ENCODE measurements around the gene TBR1. TPM values are rescaled to one million over a fixed set of nuclear protein-coding genes. Genes with fewer than 3 reads are reported as not detected.

Gene TBR1
- total and polyA plus RNA-seq, 8 donors = under 0.01 TPM; not detected in 7

GRCh38 chr2:161427664-161428587 is 11.8 kb downstream of the TBR1 start:
- Histone ChIP-seq H3K36me3 (no peaks in the 10 kb centered on the region), H3K4me1 (peaks cover 0 to 2% (median 0%) of the 10 kb centered on the region in 3 donors), H3K9me3 (no peaks in the 10 kb centered on the region), H3K27me3 (peaks cover 0 to 58% (median 23%) of the 10 kb centered on the region in 4 donors), H3K27ac (no peak overlapping the region), H3K4me3 (peak overlapping the region in 1 of 4 donors; percentile 8)
- ATAC-seq = no peak
- 29% methylated on average over 62 to 64 of the region's 64 CpGs for WGBS, 2 donors
- no peak for FAIRE-seq
- intact Hi-C loops (cut with DNase I) = no loop called here
- DNase-seq = peak in 2 of 6 donors; percentile 51 to 67
- TF ChIP-seq, protein P1, sequence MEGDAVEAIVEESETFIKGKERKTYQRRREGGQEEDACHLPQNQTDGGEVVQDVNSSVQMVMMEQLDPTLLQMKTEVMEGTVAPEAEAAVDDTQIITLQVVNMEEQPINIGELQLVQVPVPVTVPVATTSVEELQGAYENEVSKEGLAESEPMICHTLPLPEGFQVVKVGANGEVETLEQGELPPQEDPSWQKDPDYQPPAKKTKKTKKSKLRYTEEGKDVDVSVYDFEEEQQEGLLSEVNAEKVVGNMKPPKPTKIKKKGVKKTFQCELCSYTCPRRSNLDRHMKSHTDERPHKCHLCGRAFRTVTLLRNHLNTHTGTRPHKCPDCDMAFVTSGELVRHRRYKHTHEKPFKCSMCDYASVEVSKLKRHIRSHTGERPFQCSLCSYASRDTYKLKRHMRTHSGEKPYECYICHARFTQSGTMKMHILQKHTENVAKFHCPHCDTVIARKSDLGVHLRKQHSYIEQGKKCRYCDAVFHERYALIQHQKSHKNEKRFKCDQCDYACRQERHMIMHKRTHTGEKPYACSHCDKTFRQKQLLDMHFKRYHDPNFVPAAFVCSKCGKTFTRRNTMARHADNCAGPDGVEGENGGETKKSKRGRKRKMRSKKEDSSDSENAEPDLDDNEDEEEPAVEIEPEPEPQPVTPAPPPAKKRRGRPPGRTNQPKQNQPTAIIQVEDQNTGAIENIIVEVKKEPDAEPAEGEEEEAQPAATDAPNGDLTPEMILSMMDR (IDR thresholded peaks at IDR 0.05) = no peak

DNA sequence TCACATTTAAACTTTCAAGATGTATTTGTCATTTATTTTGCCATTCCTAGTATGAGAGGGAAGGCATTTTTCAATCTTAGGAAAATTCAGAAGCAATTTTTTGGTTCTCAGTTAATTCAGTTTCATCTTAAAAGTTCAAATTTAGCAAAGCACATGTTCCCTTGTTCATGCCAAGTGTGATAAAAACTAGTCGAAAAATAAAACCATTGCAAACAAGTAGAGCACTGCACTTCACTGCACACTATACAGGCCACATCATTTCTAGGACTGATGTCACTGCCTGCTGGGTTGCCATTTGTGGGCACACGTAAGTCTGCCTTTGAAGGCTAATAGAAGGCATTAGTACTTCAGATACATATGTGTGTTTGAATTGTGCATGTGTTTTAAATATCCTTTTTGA is 14.3 kb downstream of the TBR1 start:
- Histone ChIP-seq H3K4me3 (no peak overlapping the region), H3K27me3 (peaks cover 0 to 42% (median 13%) of the 10 kb centered on the region in 4 donors), H3K27ac (no peak overlapping the region), H3K36me3 (no peaks in the 10 kb centered on the region), H3K9me3 (no peaks in the 10 kb centered on the region), H3K4me1 (peaks cover 0 to 2% (median 0%) of the 10 kb centered on the region in 3 donors)
- 53 to 68% methylated on average over 2 of the region's 2 CpGs for WGBS, 2 donors
- FAIRE-seq (no peak), ATAC-seq (no peak), DNase-seq (no peak)
- intact Hi-C loops (cut with DNase I) = no loop called here
- TF ChIP-seq, protein P1 (IDR thresholded peaks at IDR 0.05) = no peak

- H3K9me3 ChIP-seq = no peaks in the 10 kb centered on the region
- H3K27ac ChIP-seq = no peak overlapping the region
- H3K27me3 ChIP-seq = peaks cover 0 to 31% (median 3%) of the 10 kb centered on the region in 4 donors
- WGBS, 2 donors = 66 to 76% methylated on average over 3 of the region's 3 CpGs
- ATAC-seq (no peak), DNase-seq (no peak), FAIRE-seq (no peak)
- intact Hi-C loops (cut with DNase I) = no loop called here
- H3K36me3 ChIP-seq = no peaks in the 10 kb centered on the region
- no peak overlapping the region for H3K4me3 ChIP-seq
- TF ChIP-seq, protein P1 (IDR thresholded peaks at IDR 0.05) = no peak
- H3K4me1 ChIP-seq = peaks cover 0 to under 1% (median 0%) of the 10 kb centered on the region in 3 donors
Measured at GRCh38 chr2:161432107-161432506, 16.0 kb downstream of the TBR1 start.

DNA sequence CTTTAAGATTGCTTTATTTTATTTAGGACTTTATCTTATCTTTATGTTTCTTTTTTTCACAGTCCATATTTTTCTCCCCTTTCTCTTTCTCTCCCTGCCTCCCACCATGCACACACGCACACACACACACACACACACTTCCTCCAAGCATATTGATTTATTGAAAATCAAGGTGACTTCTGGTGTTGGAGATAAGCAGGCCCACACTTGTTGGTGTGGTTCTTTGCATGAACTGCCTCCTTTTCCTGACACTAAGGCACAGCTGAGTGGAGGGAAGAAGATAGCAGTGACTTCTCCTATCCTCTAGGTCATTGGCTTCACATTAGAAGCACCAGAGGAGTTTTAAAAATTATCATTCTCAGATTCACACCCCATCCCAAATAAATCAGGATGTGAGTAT is 18.0 kb downstream of the TBR1 start:
- no peak overlapping the region for H3K4me3 ChIP-seq
- H3K27ac ChIP-seq = no peak overlapping the region
- TF ChIP-seq, protein P1 (IDR thresholded peaks at IDR 0.05) = no peak
- DNase-seq (no peak), FAIRE-seq (no peak), ATAC-seq (no peak)
- peaks cover 0 to 12% (median 0%) of the 10 kb centered on the region in 4 donors for H3K27me3 ChIP-seq
- H3K9me3 ChIP-seq = no peaks in the 10 kb centered on the region
- H3K4me1 ChIP-seq = no peaks in the 10 kb centered on the region
- intact Hi-C loops (cut with DNase I) = no loop called here
- WGBS, 2 donors = 16 to 40% methylated on average over 1 of the region's 1 CpG
- no peaks in the 10 kb centered on the region for H3K36me3 ChIP-seq

DNA sequence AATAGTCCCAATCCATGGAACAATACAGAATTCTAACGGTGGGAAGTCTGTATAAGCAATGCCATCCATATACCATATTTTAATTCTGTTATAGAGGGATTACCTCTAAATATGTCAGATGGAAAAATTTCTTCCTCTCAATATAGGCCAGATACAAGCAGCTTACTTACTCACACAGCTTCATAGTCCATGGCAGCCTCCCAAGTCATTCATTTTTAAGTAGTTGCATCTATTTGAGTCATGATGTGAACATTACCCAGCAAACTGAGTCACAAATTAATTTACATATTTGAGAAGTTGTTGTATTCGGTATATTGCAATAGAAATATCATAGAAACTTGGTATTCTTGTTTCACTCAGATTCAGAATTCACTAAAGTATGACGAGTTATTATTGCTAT is 20.3 kb downstream of the TBR1 start:
- intact Hi-C loops (cut with DNase I) = no loop called here
- WGBS, 2 donors = 61 to 70% methylated on average over 3 of the region's 3 CpGs
- Histone ChIP-seq H3K4me3 (no peak overlapping the region), H3K27me3 (peaks cover 0 to 9% (median 2%) of the 10 kb centered on the region in 4 donors), H3K27ac (no peak overlapping the region), H3K9me3 (no peaks in the 10 kb centered on the region), H3K36me3 (no peaks in the 10 kb centered on the region), H3K4me1 (no peaks in the 10 kb centered on the region)
- TF ChIP-seq, protein P1 (IDR thresholded peaks at IDR 0.05) = no peak
- DNase-seq (no peak), ATAC-seq (no peak), FAIRE-seq (no peak)

All from pancreas (tissue), 10 donors.